Measurements from ENCODE around the gene MLLT1. TPM values are rescaled to one million over a fixed set of nuclear protein-coding genes. Genes with fewer than 3 reads are reported as not detected.
A peak's percentile ranks its signal among the peaks of the same experiment; 100 is the strongest.

MLLT1 gene
- total and polyA plus RNA-seq, 2 of the 8 experiments (the other 6 are each of a cell fraction or from before 2014, with no cell fraction given): 18.8 to 45.1 TPM

DNA sequence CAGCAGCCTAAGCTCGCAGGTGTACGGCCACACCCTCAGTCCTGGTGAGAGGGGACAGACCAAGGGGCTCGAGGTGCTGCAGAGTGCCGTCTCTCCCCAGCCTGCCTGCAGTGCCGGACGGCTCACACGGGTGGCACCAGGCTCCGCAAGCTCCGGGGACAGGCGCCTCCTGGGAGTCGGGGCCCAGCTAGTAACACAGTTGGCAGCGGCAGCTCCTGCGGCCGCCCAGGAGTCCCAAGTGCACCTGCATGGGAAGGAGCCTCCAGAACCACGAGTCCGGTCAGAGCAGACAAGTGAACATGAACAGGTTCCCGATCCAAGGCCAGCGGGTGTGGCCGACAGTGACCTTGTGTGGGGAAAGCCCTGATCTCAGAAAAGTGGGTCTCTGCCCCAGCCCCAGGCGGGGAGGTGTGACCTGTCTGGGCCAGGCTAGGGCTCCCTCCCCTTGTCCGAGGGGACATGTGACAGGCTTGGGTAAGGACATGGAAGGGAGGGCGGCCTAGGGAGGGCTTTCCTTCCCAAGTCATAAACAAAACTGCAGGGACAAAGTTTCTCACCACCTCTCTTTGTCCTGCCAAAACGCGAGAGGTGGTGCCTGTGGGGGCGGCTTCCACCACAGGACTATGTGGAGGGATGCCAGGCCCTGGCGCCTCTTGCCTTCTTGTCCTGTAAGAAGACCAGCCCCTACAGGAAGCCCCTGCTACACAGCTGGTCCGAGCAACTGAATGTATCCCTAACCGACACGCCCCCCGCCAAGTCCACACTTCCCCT, 46.5 kb downstream of the MLLT1 start:
- Histone ChIP-seq H3K27ac (ENCODE audit: low read depth, low read length) (no peak overlapping the region), H2AFZ (ENCODE audit: low read length) (no peak overlapping the region), H3K23ac (ENCODE audit: insufficient read length) (no peak overlapping the region), H2BK20ac (ENCODE audit: low read length) (no peak overlapping the region), H3K14ac (ENCODE audit: insufficient read length) (no peak overlapping the region), H3K9me3 (ENCODE audit: insufficient read depth in 2 of 2, low read depth in 1 of 2, low read length in 1 of 2) (no peaks in the 10 kb centered on the region), H3K4me1 (replicated peaks in 1 of 4; ENCODE audit: control insufficient read depth in 3 of 4, insufficient read depth in 4 of 4, low read length in 3 of 4) (peaks cover 0 to 11% (median 2%) of the 10 kb centered on the region in 4 experiments; a peak in 3 of 7 replicates), H3K4me2 (ENCODE audit: insufficient read depth in 1 of 2, low read depth in 2 of 2, low read length in 2 of 2) (peak overlapping the region in 1 of 2 experiments; percentile 31; a peak in 1 of 4 replicates), H3K4ac (replicated peaks; ENCODE audit: insufficient read length, low read depth, low read length) (no peak overlapping the region), H3K79me2 (ENCODE audit: control insufficient read depth in 1 of 2, insufficient read depth in 2 of 2, low read length in 2 of 2) (peaks cover 0 to 81% of the 10 kb centered on the region in 2 experiments; a peak in 3 of 4 replicates), H2BK120ac (replicated peaks; ENCODE audit: low read depth, low read length) (no peak overlapping the region), H3K18ac (ENCODE audit: extremely low read depth, low read length) (no peak overlapping the region), H4K8ac (ENCODE audit: extremely low read depth, insufficient read depth, low read length) (peak overlapping the region; percentile 63; the same call in 1 of the 2 replicates), H3K79me1 (ENCODE audit: low read depth, low read length) (peaks cover 37% of the 10 kb centered on the region), H3K27me3 (replicated peaks in 1 of 4; ENCODE audit: control insufficient read depth in 3 of 4, extremely low read depth in 1 of 4, insufficient read depth in 3 of 4, low read length in 3 of 4) (no peaks in the 10 kb centered on the region), H2AK5ac (ENCODE audit: low read depth, low read length) (no peak overlapping the region), H3K4me3 (ENCODE audit: extremely low read depth in 1 of 4, insufficient read depth in 2 of 4, low read depth in 3 of 4, low read length in 4 of 4) (no peak overlapping the region), H3K9ac (replicated peaks in 1 of 4; ENCODE audit: extremely low read depth in 1 of 4, low read depth in 3 of 4, low read length in 3 of 4) (no peak overlapping the region), H2BK15ac (ENCODE audit: low read length) (no peak overlapping the region), H3K23me2 (ENCODE audit: low read depth, low read length) (peaks cover 4% of the 10 kb centered on the region; the same call in 1 of the 2 replicates), H4K5ac (ENCODE audit: insufficient read length, low read depth, low read length) (no peak overlapping the region), H4K91ac (replicated peaks; ENCODE audit: insufficient read length, low read length) (no peak overlapping the region), H2BK5ac (ENCODE audit: low read depth, low read length) (no peak overlapping the region; the same call in 1 of the 2 replicates), H3K56ac (replicated peaks; ENCODE audit: insufficient read length, low read depth, low read length) (no peak overlapping the region), H3K36me3 (ENCODE audit: control insufficient read depth in 2 of 4, insufficient read depth in 4 of 4, low read length in 3 of 4) (peaks cover 0 to 7% (median 3%) of the 10 kb centered on the region in 4 experiments; a peak in 6 of 8 replicates), H4K20me1 (replicated peaks in 1 of 2; ENCODE audit: control insufficient read depth in 1 of 2, insufficient read depth in 2 of 2, low read length in 2 of 2) (peaks cover 26 to 43% of the 10 kb centered on the region in 2 experiments), H2BK12ac (ENCODE audit: low read depth, low read length) (no peak overlapping the region)
- no peak for DNase-seq (ENCODE audit: low read depth in 1 of 2, low spot score in 2 of 2)
- 93% methylated on average over 19 of the region's 30 CpGs; no CpG with 5 or more reads in 1 of the 2 experiments for WGBS, 2 experiments (ENCODE audit: extremely low coverage in 1 of 2, insufficient coverage in 1 of 2, insufficient read length in 1 of 2, insufficient replicate concordance in 2 of 2, low coverage in 1 of 2, low lambda C conversion rate in 2 of 2, missing lambda C conversion rate in 1 of 2)
- CTCF ChIA-PET (ENCODE audit: partially characterized antibody): interaction anchor here (1.4 to 6.0 kb wide), 4 partner anchors 10 to 38 kb away, joined by 4 to 40 read pairs (median 10); no protein-coding TSS in a partner anchor
- TF ChIP-seq CEBPB (IDR thresholded peaks at IDR 0.05; ENCODE audit: low read depth, low read length) (no peak), SUZ12 (IDR thresholded peaks at IDR 0.05; ENCODE audit: low read length) (no peak), POU5F1 (IDR thresholded peaks at IDR 0.05; ENCODE audit: low read depth, low read length) (no peak), RXRA (IDR thresholded peaks at IDR 0.05; ENCODE audit: insufficient read depth, low read depth, low read length) (no peak)
- FAIRE-seq: no peak
- POLR2A ChIA-PET (ENCODE audit: partially characterized antibody): interaction anchor here (1.4 kb wide), 1 partner anchor 39 kb away, joined by 3 read pairs; no protein-coding TSS in a partner anchor
